Astrocyte (in vitro differentiated cells and primary cell): ENCODE data around the gene DOCK1. TPM values are rescaled to one million over a fixed set of nuclear protein-coding genes. Genes with fewer than 3 reads are reported as not detected.

Experiments
- DNase-seq: peaks from one replicate; pipeline ENCODE4 v3.0.0-alpha.2; 2010; ENCODE audit warnings: low read depth
- FAIRE-seq: peaks from 2 replicates; lab custom pipeline; 2011; peaks lifted over from hg19 to GRCh38; lab: Jason Lieb, UNC
- H2AFZ ChIP-seq: 2 replicates; pipeline ENCODE4 v1.6.0; 2012; ENCODE audit warnings: low read depth, low read length, inconsistent platforms
- H3K27ac ChIP-seq: 2 replicates; pipeline ENCODE4 v1.5.1; 2011; ENCODE audit warnings: low read depth, low read length, inconsistent platforms
- H3K27me3 ChIP-seq: 2 replicates; pipeline ENCODE4 v1.6.0; 2011; ENCODE audit warnings: low read length, inconsistent platforms; ENCODE audit not compliant: insufficient read depth
- H3K36me3 ChIP-seq: 2 replicates; pipeline ENCODE4 v1.5.1; 2011; ENCODE audit warnings: low read length, inconsistent platforms; ENCODE audit not compliant: insufficient read depth
- H3K4me1 ChIP-seq: 2 replicates; pipeline ENCODE4 v1.5.1; 2011; ENCODE audit warnings: low read length, inconsistent platforms; ENCODE audit not compliant: insufficient read depth
- H3K4me2 ChIP-seq: 2 replicates; pipeline ENCODE4 v1.6.0; 2012; ENCODE audit warnings: low read length, inconsistent platforms
- H3K4me3 ChIP-seq: 2 replicates; pipeline ENCODE4 v1.5.1; 2011; ENCODE audit warnings: low read depth, mild to moderate bottlenecking, low read length, inconsistent platforms; ENCODE audit not compliant: insufficient read depth
- H3K79me2 ChIP-seq: 2 replicates; pipeline ENCODE4 v1.6.0; 2012; ENCODE audit warnings: mild to moderate bottlenecking, low read length, inconsistent platforms; ENCODE audit not compliant: insufficient read depth
- H3K9ac ChIP-seq: 2 replicates; pipeline ENCODE4 v1.6.0; 2012; ENCODE audit warnings: mild to moderate bottlenecking, low read length, inconsistent platforms
- H3K9me3 ChIP-seq: 2 replicates; pipeline ENCODE4 v1.5.1; 2012; ENCODE audit warnings: low read depth, mild to moderate bottlenecking, low read length, inconsistent platforms; ENCODE audit not compliant: insufficient read depth
- H4K20me1 ChIP-seq: 2 replicates; pipeline ENCODE4 v1.6.0; 2012; ENCODE audit warnings: low read length, inconsistent platforms; ENCODE audit not compliant: insufficient read depth
- H3K27ac Mint-ChIP-seq: one replicate; pipeline ENCODE4 v1.8.0; 2021; ENCODE audit warnings: mild to moderate bottlenecking, mixed read lengths; ENCODE audit not compliant: unreplicated experiment
- H3K27me3 Mint-ChIP-seq: one replicate; pipeline ENCODE4 v1.8.0; 2021; ENCODE audit warnings: low read depth, mixed read lengths; ENCODE audit not compliant: unreplicated experiment
- H3K36me3 Mint-ChIP-seq: one replicate; pipeline ENCODE4 v1.8.0; 2021; ENCODE audit warnings: low read depth, mixed read lengths; ENCODE audit not compliant: unreplicated experiment
- H3K4me1 Mint-ChIP-seq: one replicate; pipeline ENCODE4 v1.8.0; 2021; ENCODE audit warnings: low read depth, mixed read lengths; ENCODE audit not compliant: unreplicated experiment
- H3K4me3 Mint-ChIP-seq: one replicate; pipeline ENCODE4 v1.8.0; 2021; ENCODE audit warnings: mild to moderate bottlenecking, moderate library complexity, mixed read lengths; ENCODE audit not compliant: unreplicated experiment
- H3K9me3 Mint-ChIP-seq: one replicate; pipeline ENCODE4 v1.8.0; 2021; ENCODE audit warnings: mild to moderate bottlenecking, mixed read lengths; ENCODE audit not compliant: unreplicated experiment
- EZH2 ChIP-seq: IDR thresholded peaks from 2 replicates; pipeline ENCODE4 v1.6.1; 2012; ENCODE audit warnings: mild to moderate bottlenecking, low read length, inconsistent platforms; ENCODE audit not compliant: insufficient read depth
- total RNA-seq: library from RNA; stranded (reverse); gene quantifications from 2 replicates; pipeline ENCODE4 v1.2.1, GENCODE V29; 2021
- TF ChIP-seq, protein P1 (sequence below): IDR thresholded peaks from 2 replicates; pipeline ENCODE4 v1.5.1; 2011; ENCODE audit warnings: low read depth, mild to moderate bottlenecking, inconsistent platforms, low read length, moderate library complexity; ENCODE audit not compliant: insufficient read depth

Gene DOCK1
- total RNA-seq, 1 donor from 2014 or later = 42.5 TPM

DNA sequence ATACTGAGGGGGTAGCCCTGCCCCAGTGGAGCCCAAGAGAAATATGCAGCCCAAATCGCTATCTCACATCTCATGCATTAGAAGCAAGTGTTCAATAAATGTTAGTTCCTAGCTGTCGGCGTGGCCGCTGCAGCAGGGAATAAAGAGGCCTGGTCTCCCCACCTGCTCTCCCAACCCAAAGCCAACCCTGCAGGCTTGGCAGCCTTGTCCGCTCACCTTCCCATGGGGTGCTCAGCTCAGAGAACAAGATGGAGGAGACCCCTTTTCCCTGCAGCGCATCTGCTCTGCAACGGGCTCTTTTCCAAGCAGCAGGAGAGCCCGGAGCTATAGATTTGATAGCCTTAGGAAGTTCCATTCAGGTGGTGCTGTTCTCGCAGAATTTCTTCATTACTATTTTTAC lies 12.0 kb upstream of the DOCK1 start:
- Mint-ChIP-seq H3K4me3 (no peak overlapping the region), H3K4me1 (no peaks in the 10 kb centered on the region), H3K9me3 (peaks cover 11% of the 10 kb centered on the region), H3K36me3 (peaks cover 2% of the 10 kb centered on the region), H3K27me3 (peaks cover 32% of the 10 kb centered on the region), H3K27ac (no peak overlapping the region)
- H3K27me3 ChIP-seq = no peaks in the 10 kb centered on the region
- H2AFZ ChIP-seq = no peak overlapping the region
- no peaks in the 10 kb centered on the region for H3K36me3 ChIP-seq
- H3K79me2 ChIP-seq = no peaks in the 10 kb centered on the region
- no peak for FAIRE-seq
- no peak overlapping the region for H3K4me2 ChIP-seq
- no peak overlapping the region for H3K4me3 ChIP-seq
- H3K9ac ChIP-seq = no peak overlapping the region
- H4K20me1 ChIP-seq = no peaks in the 10 kb centered on the region
- H3K9me3 ChIP-seq = peaks cover 3% of the 10 kb centered on the region
- TF ChIP-seq, protein P1, sequence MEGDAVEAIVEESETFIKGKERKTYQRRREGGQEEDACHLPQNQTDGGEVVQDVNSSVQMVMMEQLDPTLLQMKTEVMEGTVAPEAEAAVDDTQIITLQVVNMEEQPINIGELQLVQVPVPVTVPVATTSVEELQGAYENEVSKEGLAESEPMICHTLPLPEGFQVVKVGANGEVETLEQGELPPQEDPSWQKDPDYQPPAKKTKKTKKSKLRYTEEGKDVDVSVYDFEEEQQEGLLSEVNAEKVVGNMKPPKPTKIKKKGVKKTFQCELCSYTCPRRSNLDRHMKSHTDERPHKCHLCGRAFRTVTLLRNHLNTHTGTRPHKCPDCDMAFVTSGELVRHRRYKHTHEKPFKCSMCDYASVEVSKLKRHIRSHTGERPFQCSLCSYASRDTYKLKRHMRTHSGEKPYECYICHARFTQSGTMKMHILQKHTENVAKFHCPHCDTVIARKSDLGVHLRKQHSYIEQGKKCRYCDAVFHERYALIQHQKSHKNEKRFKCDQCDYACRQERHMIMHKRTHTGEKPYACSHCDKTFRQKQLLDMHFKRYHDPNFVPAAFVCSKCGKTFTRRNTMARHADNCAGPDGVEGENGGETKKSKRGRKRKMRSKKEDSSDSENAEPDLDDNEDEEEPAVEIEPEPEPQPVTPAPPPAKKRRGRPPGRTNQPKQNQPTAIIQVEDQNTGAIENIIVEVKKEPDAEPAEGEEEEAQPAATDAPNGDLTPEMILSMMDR = no peak
- TF ChIP-seq EZH2 = no peak
- no peaks in the 10 kb centered on the region for H3K4me1 ChIP-seq
- no peak for DNase-seq
- no peak overlapping the region for H3K27ac ChIP-seq

DNA sequence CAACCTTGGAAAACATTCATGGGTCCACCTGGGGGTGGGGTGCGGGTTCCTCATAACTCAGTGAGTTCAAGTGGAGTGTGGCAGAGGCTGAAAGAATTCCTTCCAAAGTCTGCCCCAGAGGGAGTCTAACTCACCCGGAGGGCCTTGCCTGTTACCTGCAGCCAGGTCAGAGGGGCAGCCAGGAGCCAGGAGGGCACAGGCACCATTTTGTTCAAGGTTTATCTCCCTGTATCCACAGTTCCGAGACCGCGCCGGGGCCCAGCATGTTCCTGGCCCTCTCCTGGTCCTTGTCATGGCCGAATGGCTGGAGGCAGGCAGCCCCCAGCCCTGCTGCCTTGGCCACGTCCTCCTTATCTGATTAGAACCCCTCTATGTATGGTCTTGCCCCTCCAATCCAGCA lies 11.4 kb upstream of the DOCK1 start:
- Histone ChIP-seq H3K9ac (no peak overlapping the region), H3K4me1 (no peaks in the 10 kb centered on the region), H3K79me2 (no peaks in the 10 kb centered on the region), H3K4me2 (no peak overlapping the region), H2AFZ (no peak overlapping the region), H3K4me3 (no peak overlapping the region), H3K27ac (no peak overlapping the region), H3K27me3 (no peaks in the 10 kb centered on the region), H3K36me3 (no peaks in the 10 kb centered on the region), H4K20me1 (no peaks in the 10 kb centered on the region), H3K9me3 (peaks cover 3% of the 10 kb centered on the region)
- Mint-ChIP-seq H3K4me3 (no peak overlapping the region), H3K4me1 (no peaks in the 10 kb centered on the region), H3K27me3 (peaks cover 32% of the 10 kb centered on the region), H3K9me3 (peaks cover 11% of the 10 kb centered on the region), H3K27ac (no peak overlapping the region), H3K36me3 (peaks cover 7% of the 10 kb centered on the region)
- DNase-seq (no peak), FAIRE-seq (no peak)
- no peak for TF ChIP-seq EZH2
- TF ChIP-seq, protein P1 = no peak

DNA sequence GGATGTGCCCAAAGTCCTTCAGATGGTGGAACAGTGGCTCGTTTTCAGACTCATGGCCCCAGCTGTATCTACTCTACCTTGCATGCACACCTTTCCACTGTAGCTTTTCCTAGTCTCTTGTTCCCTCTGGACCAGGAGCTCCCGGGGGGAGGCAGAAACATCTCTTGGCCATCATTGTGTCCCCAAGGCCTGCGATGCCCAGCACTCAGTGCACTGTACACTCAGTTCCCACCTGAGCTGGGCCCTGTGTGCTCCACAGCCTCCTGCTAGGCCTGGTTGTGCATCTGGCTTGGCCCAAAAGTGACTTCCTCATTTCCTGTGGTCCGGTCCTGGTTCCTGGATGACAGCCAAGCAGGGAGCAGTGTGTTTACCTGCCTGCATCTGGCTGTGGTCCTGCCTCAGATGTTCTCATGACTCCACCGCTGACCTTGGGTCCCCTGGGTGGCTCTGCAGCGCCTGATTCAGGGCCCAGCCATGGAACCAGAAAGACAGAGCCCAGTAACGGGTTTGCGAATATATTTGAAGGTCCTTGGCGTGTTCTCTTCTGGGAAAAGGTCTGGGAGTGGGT lies 9.9 kb upstream of the DOCK1 start:
- DNase-seq (no peak), FAIRE-seq (no peak)
- Histone ChIP-seq H4K20me1 (no peaks in the 10 kb centered on the region), H3K27ac (no peak overlapping the region), H2AFZ (no peak overlapping the region), H3K4me1 (no peaks in the 10 kb centered on the region), H3K9me3 (peaks cover 3% of the 10 kb centered on the region), H3K9ac (no peak overlapping the region), H3K36me3 (no peaks in the 10 kb centered on the region), H3K79me2 (no peaks in the 10 kb centered on the region), H3K4me2 (no peak overlapping the region), H3K4me3 (no peak overlapping the region), H3K27me3 (no peaks in the 10 kb centered on the region)
- Mint-ChIP-seq H3K4me1 (no peaks in the 10 kb centered on the region), H3K27ac (no peak overlapping the region), H3K36me3 (peaks cover 14% of the 10 kb centered on the region), H3K27me3 (peaks cover 32% of the 10 kb centered on the region), H3K4me3 (no peak overlapping the region), H3K9me3 (peaks cover 11% of the 10 kb centered on the region)
- TF ChIP-seq, protein P1 = no peak
- no peak for TF ChIP-seq EZH2
